NCI-H345 treated with DMSO at 0.1 percent for 48 hours (cell line): Measurements from ENCODE around the gene COMT.
A peak's percentile ranks its signal among the peaks of the same experiment; 100 is the strongest.
"Not testable (repeated sequence)": the region's sequence is repeated elsewhere in the genome, so short reads cannot be mapped to it uniquely, and the experiment has no call there.

ENCODE experiments used
- DNase-seq: peaks from one replicate; lab custom pipeline; 2025; ENCODE audit not compliant: unreplicated experiment; lab: John Stamatoyannopoulos, UW

COMT gene

GRCh38 chr22:19907902-19908301 lies 33.7 kb upstream of the COMT start:
- DNase-seq, result not testable (repeated sequence)

GRCh38 chr22:19909350-19910179 lies 32.0 kb upstream of the COMT start:
- DNase-seq, result peak; percentile 11

- no peak for DNase-seq
These were observed 31.3 kb upstream of the COMT start for GRCh38 chr22:19910180-19910744.

GRCh38 chr22:19911540-19912270 lies 29.9 kb upstream of the COMT start:
- no peak for DNase-seq

- DNase-seq, result no peak
These were observed 29.1 kb upstream of the COMT start for GRCh38 chr22:19912271-19912999.

- DNase-seq, result no peak
These were observed 28.1 kb upstream of the COMT start for GRCh38 chr22:19913337-19913936.

- DNase-seq, result no peak
These were observed 27.2 kb upstream of the COMT start for GRCh38 chr22:19914201-19914943.

GRCh38 chr22:19915287-19915954 lies 26.2 kb upstream of the COMT start:
- DNase-seq, result no peak

- no peak for DNase-seq
These were observed 25.6 kb upstream of the COMT start for GRCh38 chr22:19916006-19916405.

GRCh38 chr22:19916941-19917340 lies 24.6 kb upstream of the COMT start:
- DNase-seq, result no peak

- no peak for DNase-seq
These were observed 24.0 kb upstream of the COMT start for GRCh38 chr22:19917389-19918138.

- no peak for DNase-seq
These were observed 23.1 kb upstream of the COMT start for GRCh38 chr22:19918332-19919106.

- DNase-seq, result no peak
These were observed 21.7 kb upstream of the COMT start for GRCh38 chr22:19919701-19920363.

- no peak for DNase-seq
These were observed 20.0 kb upstream of the COMT start for GRCh38 chr22:19921544-19922081.

GRCh38 chr22:19923914-19924513 lies 17.6 kb upstream of the COMT start:
- no peak for DNase-seq

GRCh38 chr22:19926028-19926427 lies 15.5 kb upstream of the COMT start:
- not testable (repeated sequence) for DNase-seq

- no peak for DNase-seq
These were observed 13.9 kb upstream of the COMT start for GRCh38 chr22:19927696-19928095.
